GM23338 (cell line): ENCODE results near the gene CIZ1. TPM values are rescaled to one million over a fixed set of nuclear protein-coding genes. Genes with fewer than 3 reads are reported as not detected.

ENCODE experiments used
- ATAC-seq: fragments of 200-7000 bp; cut with Tn5 transposase; 3 replicates; pipeline ENCODE4 v1.9.1; 2020
- DNase-seq: peaks from one replicate; pipeline ENCODE4 v3.0.0-alpha.2; 2015; ENCODE audit warnings: low spot score
- H2AFZ ChIP-seq: fragments of 200-600 bp; sonication (generic); 2 replicates; pipeline ENCODE4 v1.8.0; 2016; ENCODE audit warnings: antibody characterized with exemption, mild to moderate bottlenecking, moderate library complexity
- H3F3A ChIP-seq: fragments of 200-600 bp; sonication (generic); replicated peaks from 2 replicates; pipeline ENCODE4 v1.8.0; 2017; ENCODE audit warnings: antibody characterized with exemption, mixed run types, low read depth
- H3K27ac ChIP-seq: fragments of 200-600 bp; sonication (generic); 2 replicates; pipeline ENCODE4 v1.6.1; 2016; ENCODE audit warnings: low read depth
- H3K27me3 ChIP-seq: fragments of 200-600 bp; sonication (generic); 2 replicates; pipeline ENCODE4 v1.8.0; 2016; ENCODE audit warnings: mild to moderate bottlenecking, mixed run types, moderate library complexity; ENCODE audit not compliant: insufficient read depth
- H3K36me3 ChIP-seq: fragments of 200-600 bp; sonication (generic); 2 replicates; pipeline ENCODE4 v1.8.0; 2016; ENCODE audit warnings: mild to moderate bottlenecking; ENCODE audit not compliant: insufficient read depth
- H3K4me1 ChIP-seq: fragments of 200-600 bp; sonication (generic); 2 replicates; pipeline ENCODE4 v1.8.0; 2016; ENCODE audit warnings: mild to moderate bottlenecking, moderate library complexity; ENCODE audit not compliant: insufficient read depth
- H3K4me2 ChIP-seq: fragments of 200-600 bp; sonication (generic); 2 replicates; pipeline ENCODE4 v1.7.1; 2017; ENCODE audit warnings: mixed run types
- H3K4me3 ChIP-seq: fragments of 200-600 bp; sonication (generic); 2 replicates; pipeline ENCODE4 v1.6.1; 2016; ENCODE audit warnings: mixed run types
- H3K79me2 ChIP-seq: fragments of 200-600 bp; sonication (generic); replicated peaks from 2 replicates; pipeline ENCODE4 v1.8.0; 2017; ENCODE audit warnings: mild to moderate bottlenecking; ENCODE audit not compliant: insufficient read depth
- H3K9me2 ChIP-seq: fragments of 200-600 bp; sonication (generic); 2 replicates; pipeline ENCODE4 v1.8.0; 2017; ENCODE audit not compliant: insufficient read depth
- H4K20me1 ChIP-seq: fragments of 200-600 bp; sonication (generic); replicated peaks from 2 replicates; pipeline ENCODE4 v1.8.0; 2017; ENCODE audit warnings: mild to moderate bottlenecking; ENCODE audit not compliant: insufficient read depth
- H3K27ac Mint-ChIP-seq: 2 replicates; pipeline ENCODE4 v1.8.0; 2020; ENCODE audit warnings: inconsistent platforms, mild to moderate bottlenecking, moderate library complexity, mixed read lengths
- H3K27me3 Mint-ChIP-seq: 3 replicates; pipeline ENCODE4 v1.8.0; 2022; ENCODE audit warnings: low read depth, mild to moderate bottlenecking, moderate library complexity, mixed read lengths, inconsistent platforms; ENCODE audit not compliant: insufficient read depth, poor library complexity
- H3K36me3 Mint-ChIP-seq: 3 replicates; pipeline ENCODE4 v1.8.0; 2021; ENCODE audit warnings: low read depth, mild to moderate bottlenecking, inconsistent platforms, moderate library complexity, mixed read lengths
- H3K4me1 Mint-ChIP-seq: 3 replicates; pipeline ENCODE4 v1.8.0; 2020; ENCODE audit warnings: mild to moderate bottlenecking, inconsistent platforms, mixed read lengths
- H3K4me3 Mint-ChIP-seq: 3 replicates; pipeline ENCODE4 v1.8.0; 2021; ENCODE audit warnings: moderate library complexity, mild to moderate bottlenecking, inconsistent platforms, mixed read lengths
- H3K9me3 Mint-ChIP-seq: 3 replicates; pipeline ENCODE4 v1.8.0; 2020; ENCODE audit warnings: moderate library complexity, mild to moderate bottlenecking, inconsistent platforms, mixed read lengths
- CREB1 ChIP-seq: fragments of 250-450 bp; sonication (Bioruptor Pico); IDR thresholded peaks from 2 replicates; pipeline ENCODE4 v1.5.0; 2020; ENCODE audit warnings: low read depth, mild to moderate bottlenecking, moderate library complexity
- CTCF ChIP-seq, 2 experiments: fragments of 200-600 bp in 1 of 2; sonication (generic) in 1 of 2; conservative IDR thresholded peaks; 2 replicates each; pipeline versions ENCODE4 v1.5.1 to v1.6.1; 2016 to 2017; ENCODE audit warnings: antibody characterized with exemption in 2 of 2, low read depth in 2 of 2, mild to moderate bottlenecking in 2 of 2, moderate library complexity in 1 of 2
- ETS1 ChIP-seq: IDR thresholded peaks from 2 replicates; pipeline ENCODE4 v1.6.1; 2016; ENCODE audit warnings: antibody characterized with exemption
- EZH2 ChIP-seq: fragments of 200-600 bp; sonication (generic); IDR thresholded peaks from one replicate; pipeline ENCODE4 v1.8.0; 2017; ENCODE audit warnings: antibody characterized with exemption, mild to moderate bottlenecking, low read depth; ENCODE audit not compliant: unreplicated experiment
- EZH2phosphoT487 ChIP-seq: fragments of 200-600 bp; sonication (generic); IDR thresholded peaks from one replicate; pipeline ENCODE4 v1.8.1; 2018; ENCODE audit warnings: antibody characterized with exemption; ENCODE audit not compliant: unreplicated experiment
- JUNB ChIP-seq: IDR thresholded peaks from one replicate; pipeline ENCODE4 v1.6.1; 2016; ENCODE audit warnings: antibody characterized with exemption; ENCODE audit not compliant: unreplicated experiment
- NANOG ChIP-seq: IDR thresholded peaks from 2 replicates; pipeline ENCODE4 v1.6.1; 2016; ENCODE audit warnings: antibody characterized with exemption, borderline replicate concordance
- POLR2AphosphoS5 ChIP-seq: IDR thresholded peaks from 2 replicates; pipeline ENCODE4 v1.6.1; 2016; ENCODE audit warnings: antibody characterized with exemption, low read depth
- REST ChIP-seq: IDR thresholded peaks from one replicate; pipeline ENCODE4 v1.6.1; 2018; ENCODE audit warnings: antibody characterized with exemption; ENCODE audit not compliant: unreplicated experiment
- ZNF114 ChIP-seq: fragments of 250-450 bp; sonication (Bioruptor Pico); IDR thresholded peaks from 2 replicates; pipeline ENCODE4 v1.5.0; 2020; ENCODE audit warnings: mild to moderate bottlenecking, moderate library complexity
- ZNF331 ChIP-seq: fragments of 250-450 bp; sonication (Bioruptor Pico); IDR thresholded peaks from 2 replicates; pipeline ENCODE4 v1.5.0; 2020; ENCODE audit warnings: low read depth, mild to moderate bottlenecking, moderate library complexity
- ZNF462 ChIP-seq: fragments of 250-450 bp; sonication (Bioruptor Pico); IDR thresholded peaks from 2 replicates; pipeline ENCODE4 v1.5.0; 2020; ENCODE audit warnings: mild to moderate bottlenecking, moderate library complexity
- polyA plus RNA-seq: library from polyadenylated mRNA; unstranded; fragments of >200 nt; fragmentation: Nextera tagmentation; extraction: Ambion mirVana; gene quantifications from 2 replicates; pipeline ENCODE4 v1.2.1, GENCODE V29; 2016
- total RNA-seq: library from RNA; depleted of rRNA; stranded (reverse); fragments of >200 nt; shearing (Covaris generic); gene quantifications from 2 replicates; pipeline ENCODE4 v1.2.3, GENCODE V29; 2014

CIZ1 gene
- total and polyA plus RNA-seq, 2 experiments from 2014 or later = 49.6 to 61.4 TPM

DNA sequence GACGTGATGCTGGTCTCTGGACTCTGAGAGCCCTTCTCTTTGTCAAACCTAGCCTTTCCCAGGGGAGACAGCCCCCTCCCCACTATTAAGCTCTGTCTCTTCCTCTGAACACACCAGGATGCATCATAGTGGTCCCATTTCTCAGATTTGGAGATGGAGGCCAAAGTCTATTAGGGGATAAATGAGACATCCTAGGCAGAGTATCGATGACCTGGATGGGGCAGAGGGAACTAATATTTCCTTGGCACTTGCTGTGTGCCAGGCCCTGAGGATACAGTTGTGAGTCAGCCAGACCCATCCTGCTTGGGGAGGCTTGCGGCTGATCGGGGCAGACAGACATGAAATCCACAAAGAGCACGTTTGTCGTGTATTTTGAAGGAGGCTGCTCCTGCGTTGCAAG is 17.0 kb upstream of the CIZ1 start:
- Histone ChIP-seq H3K9me2 (no peaks in the 10 kb centered on the region), H3K27ac (no peak overlapping the region), H3K4me3 (no peak overlapping the region), H3K27me3 (no peaks in the 10 kb centered on the region), H2AFZ (no peak overlapping the region), H3F3A (no peaks in the 10 kb centered on the region), H3K4me1 (peaks cover 9% of the 10 kb centered on the region; the same call in 1 of the 2 replicates), H3K79me2 (0 out of 2 replicates have a peak, but pooled peaks cover 4% of the 10 kb centered on the region), H3K36me3 (no peaks in the 10 kb centered on the region), H3K4me2 (no peak overlapping the region), H4K20me1 (peaks cover 3% of the 10 kb centered on the region; the same call in 1 of the 2 replicates)
- Mint-ChIP-seq H3K36me3 (peaks cover 2% of the 10 kb centered on the region; the same call in 1 of the 3 replicates), H3K27ac (no peak overlapping the region), H3K4me3 (no peak overlapping the region; the same call in 2 of the 3 replicates), H3K4me1 (peaks cover 17% of the 10 kb centered on the region), H3K9me3 (no peaks in the 10 kb centered on the region; the same call in 2 of the 3 replicates), H3K27me3 (peaks cover 21% of the 10 kb centered on the region)
- no peak for ATAC-seq
- TF ChIP-seq CTCF (conservative IDR thresholded peaks at IDR 0.05; ENCODE audit: low read depth in 2 of 2) = no peak
- TF ChIP-seq ETS1 = no peak
- no peak for TF ChIP-seq CREB1
- no peak for TF ChIP-seq ZNF331
- TF ChIP-seq POLR2AphosphoS5 = no peak
- TF ChIP-seq REST = no peak
- no peak for TF ChIP-seq ZNF462 (CRISPR knock-in tag)
- no peak for TF ChIP-seq EZH2phosphoT487
- TF ChIP-seq JUNB = no peak
- TF ChIP-seq NANOG = no peak
- TF ChIP-seq ZNF114 (CRISPR knock-in tag) = no peak
- TF ChIP-seq EZH2 = no peak
- no peak for DNase-seq
